Liver (tissue), 3 donors: ENCODE data around the gene SLC24A3.

Source experiments
- EGR1 ChIP-seq, 2 donors: IDR thresholded peaks; 2 replicates each; pipeline ENCODE4 v1.6.1; 2016 to 2018; ENCODE audit warnings: antibody characterized with exemption in 2 of 2, low read depth in 2 of 2
- GABPA ChIP-seq, 2 donors: IDR thresholded peaks in 1 of 2; conservative IDR thresholded peaks in 1 of 2; 2 replicates each; pipeline ENCODE4 v1.6.1; 2016; ENCODE audit warnings: antibody characterized with exemption in 2 of 2, mild to moderate bottlenecking in 1 of 2, moderate library complexity in 1 of 2
- JUND ChIP-seq, 2 donors: IDR thresholded peaks; 2 replicates each; pipeline ENCODE4 v1.6.1; 2016; ENCODE audit warnings: antibody characterized with exemption in 2 of 2
- NR2F2 ChIP-seq: IDR thresholded peaks from 2 replicates; pipeline ENCODE4 v1.6.1; 2016; ENCODE audit warnings: antibody characterized with exemption
- RAD21 ChIP-seq, 2 donors: IDR thresholded peaks; 2 replicates each; pipeline ENCODE4 v1.6.1; 2016; ENCODE audit warnings: antibody characterized with exemption in 2 of 2, mild to moderate bottlenecking in 2 of 2
- RXRA ChIP-seq, 2 donors: IDR thresholded peaks; 2 replicates each; pipeline ENCODE4 v1.6.1; 2017 to 2018; ENCODE audit warnings: antibody characterized with exemption in 2 of 2, mild to moderate bottlenecking in 1 of 2
- SP1 ChIP-seq: IDR thresholded peaks from 2 replicates; pipeline ENCODE4 v1.6.1; 2018; ENCODE audit warnings: antibody characterized with exemption, mild to moderate bottlenecking
- TAF1 ChIP-seq: conservative IDR thresholded peaks from 2 replicates; pipeline ENCODE4 v1.6.1; 2016; ENCODE audit warnings: antibody characterized with exemption, mild to moderate bottlenecking
- YY1 ChIP-seq: IDR thresholded peaks from 2 replicates; pipeline ENCODE4 v1.6.1; 2016; ENCODE audit warnings: antibody characterized with exemption, mild to moderate bottlenecking
- TF ChIP-seq, protein P1 (sequence below): fragments of 150-350 bp; IDR thresholded peaks from 2 replicates; pipeline ENCODE4 v1.5.1; 2017; ENCODE audit warnings: improper control_type of control experiment, low read depth, low read length; ENCODE audit not compliant: missing input control
- TF ChIP-seq, protein P2 (sequence below): IDR thresholded peaks from 2 replicates; pipeline ENCODE4 v1.6.1; 2016; ENCODE audit warnings: antibody characterized with exemption
- TF ChIP-seq, protein P3 (sequence below): IDR thresholded peaks from 2 replicates; pipeline ENCODE4 v1.6.1; 2016; ENCODE audit warnings: antibody characterized with exemption, mild to moderate bottlenecking
- TF ChIP-seq, protein P4 (sequence below): IDR thresholded peaks from 2 replicates; pipeline ENCODE4 v1.6.1; 2016; ENCODE audit warnings: antibody characterized with exemption
- TF ChIP-seq, protein P5 (sequence below): IDR thresholded peaks from 2 replicates; pipeline ENCODE4 v1.6.1; 2016; ENCODE audit warnings: antibody characterized with exemption
- donor health status: healthy.
- donor health status: healthy.

DNA sequence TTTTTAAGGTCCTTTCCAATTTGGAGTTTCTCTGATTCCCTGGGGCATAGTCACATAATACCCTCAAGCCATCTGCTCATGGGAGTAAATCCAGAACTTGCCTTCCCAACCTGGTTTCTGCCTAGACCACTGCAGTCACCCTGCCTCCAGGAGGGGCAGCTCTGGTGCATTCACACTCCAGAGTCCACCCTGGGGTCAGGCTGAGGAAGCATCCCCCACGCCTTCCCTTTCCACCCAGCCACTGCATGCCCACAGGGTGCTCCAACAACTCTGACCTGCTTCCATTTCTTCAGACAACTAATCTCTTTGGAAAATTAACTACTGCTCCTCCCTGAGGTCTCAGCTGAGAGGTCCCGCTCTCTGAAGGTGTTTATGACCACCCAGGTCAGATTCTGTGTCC lies 334.2 kb downstream of the SLC24A3 start:
- TF ChIP-seq, protein P1, sequence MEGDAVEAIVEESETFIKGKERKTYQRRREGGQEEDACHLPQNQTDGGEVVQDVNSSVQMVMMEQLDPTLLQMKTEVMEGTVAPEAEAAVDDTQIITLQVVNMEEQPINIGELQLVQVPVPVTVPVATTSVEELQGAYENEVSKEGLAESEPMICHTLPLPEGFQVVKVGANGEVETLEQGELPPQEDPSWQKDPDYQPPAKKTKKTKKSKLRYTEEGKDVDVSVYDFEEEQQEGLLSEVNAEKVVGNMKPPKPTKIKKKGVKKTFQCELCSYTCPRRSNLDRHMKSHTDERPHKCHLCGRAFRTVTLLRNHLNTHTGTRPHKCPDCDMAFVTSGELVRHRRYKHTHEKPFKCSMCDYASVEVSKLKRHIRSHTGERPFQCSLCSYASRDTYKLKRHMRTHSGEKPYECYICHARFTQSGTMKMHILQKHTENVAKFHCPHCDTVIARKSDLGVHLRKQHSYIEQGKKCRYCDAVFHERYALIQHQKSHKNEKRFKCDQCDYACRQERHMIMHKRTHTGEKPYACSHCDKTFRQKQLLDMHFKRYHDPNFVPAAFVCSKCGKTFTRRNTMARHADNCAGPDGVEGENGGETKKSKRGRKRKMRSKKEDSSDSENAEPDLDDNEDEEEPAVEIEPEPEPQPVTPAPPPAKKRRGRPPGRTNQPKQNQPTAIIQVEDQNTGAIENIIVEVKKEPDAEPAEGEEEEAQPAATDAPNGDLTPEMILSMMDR, result no peak
- no peak for TF ChIP-seq RXRA (IDR thresholded peaks at IDR 0.05)
- TF ChIP-seq NR2F2, result no peak
- TF ChIP-seq TAF1, result no peak
- TF ChIP-seq, protein P2, sequence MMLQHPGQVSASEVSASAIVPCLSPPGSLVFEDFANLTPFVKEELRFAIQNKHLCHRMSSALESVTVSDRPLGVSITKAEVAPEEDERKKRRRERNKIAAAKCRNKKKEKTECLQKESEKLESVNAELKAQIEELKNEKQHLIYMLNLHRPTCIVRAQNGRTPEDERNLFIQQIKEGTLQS, result no peak
- TF ChIP-seq, protein P3, sequence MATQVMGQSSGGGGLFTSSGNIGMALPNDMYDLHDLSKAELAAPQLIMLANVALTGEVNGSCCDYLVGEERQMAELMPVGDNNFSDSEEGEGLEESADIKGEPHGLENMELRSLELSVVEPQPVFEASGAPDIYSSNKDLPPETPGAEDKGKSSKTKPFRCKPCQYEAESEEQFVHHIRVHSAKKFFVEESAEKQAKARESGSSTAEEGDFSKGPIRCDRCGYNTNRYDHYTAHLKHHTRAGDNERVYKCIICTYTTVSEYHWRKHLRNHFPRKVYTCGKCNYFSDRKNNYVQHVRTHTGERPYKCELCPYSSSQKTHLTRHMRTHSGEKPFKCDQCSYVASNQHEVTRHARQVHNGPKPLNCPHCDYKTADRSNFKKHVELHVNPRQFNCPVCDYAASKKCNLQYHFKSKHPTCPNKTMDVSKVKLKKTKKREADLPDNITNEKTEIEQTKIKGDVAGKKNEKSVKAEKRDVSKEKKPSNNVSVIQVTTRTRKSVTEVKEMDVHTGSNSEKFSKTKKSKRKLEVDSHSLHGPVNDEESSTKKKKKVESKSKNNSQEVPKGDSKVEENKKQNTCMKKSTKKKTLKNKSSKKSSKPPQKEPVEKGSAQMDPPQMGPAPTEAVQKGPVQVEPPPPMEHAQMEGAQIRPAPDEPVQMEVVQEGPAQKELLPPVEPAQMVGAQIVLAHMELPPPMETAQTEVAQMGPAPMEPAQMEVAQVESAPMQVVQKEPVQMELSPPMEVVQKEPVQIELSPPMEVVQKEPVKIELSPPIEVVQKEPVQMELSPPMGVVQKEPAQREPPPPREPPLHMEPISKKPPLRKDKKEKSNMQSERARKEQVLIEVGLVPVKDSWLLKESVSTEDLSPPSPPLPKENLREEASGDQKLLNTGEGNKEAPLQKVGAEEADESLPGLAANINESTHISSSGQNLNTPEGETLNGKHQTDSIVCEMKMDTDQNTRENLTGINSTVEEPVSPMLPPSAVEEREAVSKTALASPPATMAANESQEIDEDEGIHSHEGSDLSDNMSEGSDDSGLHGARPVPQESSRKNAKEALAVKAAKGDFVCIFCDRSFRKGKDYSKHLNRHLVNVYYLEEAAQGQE, result no peak
- TF ChIP-seq SP1, result no peak
- TF ChIP-seq, protein P4, sequence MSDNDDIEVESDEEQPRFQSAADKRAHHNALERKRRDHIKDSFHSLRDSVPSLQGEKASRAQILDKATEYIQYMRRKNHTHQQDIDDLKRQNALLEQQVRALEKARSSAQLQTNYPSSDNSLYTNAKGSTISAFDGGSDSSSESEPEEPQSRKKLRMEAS, result no peak
- no peak for TF ChIP-seq RAD21 (IDR thresholded peaks at IDR 0.05)
- TF ChIP-seq, protein P5, sequence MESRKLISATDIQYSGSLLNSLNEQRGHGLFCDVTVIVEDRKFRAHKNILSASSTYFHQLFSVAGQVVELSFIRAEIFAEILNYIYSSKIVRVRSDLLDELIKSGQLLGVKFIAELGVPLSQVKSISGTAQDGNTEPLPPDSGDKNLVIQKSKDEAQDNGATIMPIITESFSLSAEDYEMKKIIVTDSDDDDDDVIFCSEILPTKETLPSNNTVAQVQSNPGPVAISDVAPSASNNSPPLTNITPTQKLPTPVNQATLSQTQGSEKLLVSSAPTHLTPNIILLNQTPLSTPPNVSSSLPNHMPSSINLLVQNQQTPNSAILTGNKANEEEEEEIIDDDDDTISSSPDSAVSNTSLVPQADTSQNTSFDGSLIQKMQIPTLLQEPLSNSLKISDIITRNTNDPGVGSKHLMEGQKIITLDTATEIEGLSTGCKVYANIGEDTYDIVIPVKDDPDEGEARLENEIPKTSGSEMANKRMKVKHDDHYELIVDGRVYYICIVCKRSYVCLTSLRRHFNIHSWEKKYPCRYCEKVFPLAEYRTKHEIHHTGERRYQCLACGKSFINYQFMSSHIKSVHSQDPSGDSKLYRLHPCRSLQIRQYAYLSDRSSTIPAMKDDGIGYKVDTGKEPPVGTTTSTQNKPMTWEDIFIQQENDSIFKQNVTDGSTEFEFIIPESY, result no peak
- TF ChIP-seq EGR1 (IDR thresholded peaks at IDR 0.05; ENCODE audit: low read depth in 2 of 2), result no peak
- no peak for TF ChIP-seq JUND (IDR thresholded peaks at IDR 0.05)
- no peak for TF ChIP-seq GABPA (IDR thresholded peaks at IDR 0.05 in 1 of 2, conservative IDR thresholded peaks at IDR 0.05 in 1 of 2)
- TF ChIP-seq YY1, result no peak
